HEK293 (cell line): ENCODE measurements around the gene PRKCA.

ENCODE experiments used
- ZNF416 ChIP-seq: fragments of 450-650 bp; formaldehyde crosslinking; IDR thresholded peaks from 2 replicates; pipeline ENCODE4 v1.5.1; 2016; ENCODE audit warnings: missing biosample characterization, missing genetic modification characterization
- TF ChIP-seq, protein P1 (sequence below): fragments of 450-650 bp; formaldehyde crosslinking; IDR thresholded peaks from 2 replicates; pipeline ENCODE4 v1.5.1; 2016; ENCODE audit warnings: missing biosample characterization, missing genetic modification characterization

DNA sequence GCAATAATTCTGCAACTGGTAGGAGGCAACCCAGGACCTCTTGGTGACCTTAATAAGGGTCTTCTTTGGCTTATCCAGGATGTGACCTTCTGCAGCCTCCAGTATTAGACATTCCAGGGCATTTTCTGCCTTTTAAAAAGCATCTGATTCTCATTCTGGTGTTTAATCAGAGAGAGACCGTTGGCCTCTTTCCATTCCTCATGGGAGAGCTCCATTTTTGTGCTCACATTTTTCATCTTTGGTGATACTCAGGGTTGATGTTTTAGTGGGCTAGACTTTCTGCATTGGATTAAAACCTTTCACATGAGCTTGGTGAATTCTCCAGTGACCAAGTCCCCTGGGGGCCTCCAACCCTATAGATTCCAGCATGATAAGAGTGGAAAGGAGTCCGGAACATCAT is 382.3 kb downstream of the PRKCA start:
- TF ChIP-seq ZNF416 (tag by site-specific recombination): no peak
- TF ChIP-seq, protein P1, sequence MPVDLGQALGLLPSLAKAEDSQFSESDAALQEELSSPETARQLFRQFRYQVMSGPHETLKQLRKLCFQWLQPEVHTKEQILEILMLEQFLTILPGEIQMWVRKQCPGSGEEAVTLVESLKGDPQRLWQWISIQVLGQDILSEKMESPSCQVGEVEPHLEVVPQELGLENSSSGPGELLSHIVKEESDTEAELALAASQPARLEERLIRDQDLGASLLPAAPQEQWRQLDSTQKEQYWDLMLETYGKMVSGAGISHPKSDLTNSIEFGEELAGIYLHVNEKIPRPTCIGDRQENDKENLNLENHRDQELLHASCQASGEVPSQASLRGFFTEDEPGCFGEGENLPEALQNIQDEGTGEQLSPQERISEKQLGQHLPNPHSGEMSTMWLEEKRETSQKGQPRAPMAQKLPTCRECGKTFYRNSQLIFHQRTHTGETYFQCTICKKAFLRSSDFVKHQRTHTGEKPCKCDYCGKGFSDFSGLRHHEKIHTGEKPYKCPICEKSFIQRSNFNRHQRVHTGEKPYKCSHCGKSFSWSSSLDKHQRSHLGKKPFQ (tag by site-specific recombination): no peak
